Testis (tissue), 3 donors: ENCODE data around the gene SLC9A9. TPM values are rescaled to one million over a fixed set of nuclear protein-coding genes. Genes with fewer than 3 reads are reported as not detected.

Source experiments
- DNase-seq: peaks from one replicate; pipeline ENCODE4 v3.0.0-alpha.2; 2019
- H3K27ac ChIP-seq, 2 donors: fragments of 200-600 bp; sonication (generic); one replicate each; pipeline ENCODE4 v1.5.1; 2019
- H3K27me3 ChIP-seq: fragments of 200-600 bp; sonication (generic); one replicate; pipeline ENCODE4 v1.5.1; 2019
- H3K36me3 ChIP-seq: fragments of 200-600 bp; sonication (generic); one replicate; pipeline ENCODE4 v1.5.1; 2017; ENCODE audit warnings: low read depth; ENCODE audit errors: missing control alignments
- H3K4me1 ChIP-seq: fragments of 200-600 bp; sonication (generic); one replicate; pipeline ENCODE4 v1.5.1; 2019
- H3K4me3 ChIP-seq, 2 donors: fragments of 200-600 bp; sonication (generic); one replicate each; pipeline ENCODE4 v1.5.1; 2017 to 2019
- H3K9me3 ChIP-seq: fragments of 200-600 bp; sonication (generic); one replicate; pipeline ENCODE4 v1.5.1; 2017
- POLR2A ChIP-seq: fragments of 450-650 bp; IDR thresholded peaks from one replicate; pipeline ENCODE4 v1.6.1; 2017; ENCODE audit warnings: antibody characterized with exemption, mild to moderate bottlenecking, moderate library complexity
- WGBS, 2 donors: methylation state at CpG; one replicate each; pipeline ENCODE4 v1.1.5; 2018; 5-methylcytosine and 5-hydroxymethylcytosine counted together
- intact Hi-C: fragments of 100-400 bp; cut with DNase I; formaldehyde crosslinking; loops from one replicate; pipeline ENCODE4 v1.15.1; 2023; ENCODE audit warnings: low total_unique reads
- polyA plus RNA-seq: library from polyadenylated mRNA; stranded (reverse); fragments of 350-450 nt; fragmentation: Illumina TruSeq; extraction: RNeasy Lipid Tissue Mini Kit (QIAGEN cat#74804); gene quantifications from one replicate; pipeline ENCODE4 v1.2.3, GENCODE V29; 2014; ENCODE audit warnings: low read depth, low replicate concordance; ENCODE audit not compliant: insufficient read depth
- total RNA-seq, 2 donors: library from RNA; depleted of rRNA; stranded (reverse); fragments of >200 nt; gene quantifications; one replicate each; pipeline ENCODE4 v1.2.3, GENCODE V29; 2016
- TF ChIP-seq, protein P1 (sequence below), 3 experiments: fragments of 450-650 bp in 2 of 3; fragments of 200-600 bp in 1 of 3; sonication (generic) in 1 of 3; IDR thresholded peaks; one replicate each; pipeline ENCODE4 v1.5.1; 2016 to 2019; ENCODE audit warnings: antibody characterized with exemption in 3 of 3, mild to moderate bottlenecking in 2 of 3, moderate library complexity in 1 of 3

SLC9A9 gene
- total and polyA plus RNA-seq, 3 donors from 2014 or later, result 2.7 to 6.6 (median 4.3) TPM

DNA sequence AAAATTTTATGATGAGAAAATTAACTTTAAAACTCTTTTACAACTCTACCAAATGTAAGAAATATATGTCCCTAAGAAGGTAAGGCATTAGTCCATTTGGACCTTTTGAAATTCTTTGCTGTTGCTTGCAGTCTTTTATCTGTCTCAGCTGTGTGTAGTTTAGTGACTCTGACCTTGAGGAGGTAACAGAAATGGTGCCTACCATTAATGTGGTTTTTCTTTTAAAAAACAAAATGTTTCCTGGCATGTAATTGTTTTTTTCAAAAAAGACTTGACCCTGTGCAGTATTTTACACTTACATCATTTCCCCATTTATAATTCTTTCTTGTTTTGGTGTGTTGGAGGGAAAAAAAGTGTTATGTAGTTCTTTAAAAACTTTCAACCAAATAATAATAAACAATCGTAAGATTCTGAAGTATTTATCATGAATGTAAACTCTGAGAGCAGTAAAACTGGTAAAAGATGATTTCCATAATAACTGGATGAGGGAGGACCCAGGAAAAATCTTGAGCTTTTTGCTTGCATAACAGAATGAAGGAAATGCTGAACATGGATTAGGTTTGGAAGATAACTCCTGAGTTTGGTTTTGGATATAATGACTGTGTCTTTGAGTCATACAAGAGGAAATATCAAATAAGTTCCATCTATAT, 503.6 kb downstream of the SLC9A9 start:
- no peak overlapping the region for H3K4me3 ChIP-seq
- no peak for TF ChIP-seq POLR2A
- TF ChIP-seq, protein P1, sequence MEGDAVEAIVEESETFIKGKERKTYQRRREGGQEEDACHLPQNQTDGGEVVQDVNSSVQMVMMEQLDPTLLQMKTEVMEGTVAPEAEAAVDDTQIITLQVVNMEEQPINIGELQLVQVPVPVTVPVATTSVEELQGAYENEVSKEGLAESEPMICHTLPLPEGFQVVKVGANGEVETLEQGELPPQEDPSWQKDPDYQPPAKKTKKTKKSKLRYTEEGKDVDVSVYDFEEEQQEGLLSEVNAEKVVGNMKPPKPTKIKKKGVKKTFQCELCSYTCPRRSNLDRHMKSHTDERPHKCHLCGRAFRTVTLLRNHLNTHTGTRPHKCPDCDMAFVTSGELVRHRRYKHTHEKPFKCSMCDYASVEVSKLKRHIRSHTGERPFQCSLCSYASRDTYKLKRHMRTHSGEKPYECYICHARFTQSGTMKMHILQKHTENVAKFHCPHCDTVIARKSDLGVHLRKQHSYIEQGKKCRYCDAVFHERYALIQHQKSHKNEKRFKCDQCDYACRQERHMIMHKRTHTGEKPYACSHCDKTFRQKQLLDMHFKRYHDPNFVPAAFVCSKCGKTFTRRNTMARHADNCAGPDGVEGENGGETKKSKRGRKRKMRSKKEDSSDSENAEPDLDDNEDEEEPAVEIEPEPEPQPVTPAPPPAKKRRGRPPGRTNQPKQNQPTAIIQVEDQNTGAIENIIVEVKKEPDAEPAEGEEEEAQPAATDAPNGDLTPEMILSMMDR (IDR thresholded peaks at IDR 0.05), result no peak
- H3K27ac ChIP-seq, result no peak overlapping the region
- no peak for DNase-seq
- WGBS, 2 donors, result 55 to 80% methylated on average over 1 of the region's 1 CpG
- intact Hi-C loops, result no loop called here
- no peaks in the 10 kb centered on the region for H3K36me3 ChIP-seq
- H3K27me3 ChIP-seq, result no peaks in the 10 kb centered on the region
- no peaks in the 10 kb centered on the region for H3K4me1 ChIP-seq
- no peaks in the 10 kb centered on the region for H3K9me3 ChIP-seq

DNA sequence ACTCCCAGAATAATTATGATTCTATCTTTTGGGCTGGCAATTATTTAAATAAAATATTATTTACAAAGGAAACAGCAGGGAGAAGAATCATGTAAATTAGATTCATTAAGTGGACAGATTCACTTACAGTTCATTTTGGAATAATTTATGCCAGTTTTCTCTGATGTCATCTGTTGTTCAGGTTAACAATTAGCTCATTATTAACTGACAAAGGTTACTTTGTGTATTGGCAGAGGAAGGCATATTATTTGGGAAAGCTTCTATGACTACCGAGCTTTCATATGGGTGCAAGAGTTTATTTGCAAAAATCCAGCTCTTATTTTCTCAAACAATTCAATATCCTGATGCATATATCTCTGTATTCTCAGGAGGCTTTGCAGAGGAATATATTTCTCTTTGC, 504.3 kb downstream of the SLC9A9 start:
- no peak for DNase-seq
- WGBS, 2 donors, result 62 to 83% methylated on average over 1 of the region's 1 CpG
- no peaks in the 10 kb centered on the region for H3K4me1 ChIP-seq
- H3K27ac ChIP-seq, result no peak overlapping the region
- H3K27me3 ChIP-seq, result no peaks in the 10 kb centered on the region
- TF ChIP-seq, protein P1 (IDR thresholded peaks at IDR 0.05), result no peak
- TF ChIP-seq POLR2A, result no peak
- H3K36me3 ChIP-seq, result no peaks in the 10 kb centered on the region
- no peaks in the 10 kb centered on the region for H3K9me3 ChIP-seq
- H3K4me3 ChIP-seq, result no peak overlapping the region
- intact Hi-C loops, result no loop called here

DNA sequence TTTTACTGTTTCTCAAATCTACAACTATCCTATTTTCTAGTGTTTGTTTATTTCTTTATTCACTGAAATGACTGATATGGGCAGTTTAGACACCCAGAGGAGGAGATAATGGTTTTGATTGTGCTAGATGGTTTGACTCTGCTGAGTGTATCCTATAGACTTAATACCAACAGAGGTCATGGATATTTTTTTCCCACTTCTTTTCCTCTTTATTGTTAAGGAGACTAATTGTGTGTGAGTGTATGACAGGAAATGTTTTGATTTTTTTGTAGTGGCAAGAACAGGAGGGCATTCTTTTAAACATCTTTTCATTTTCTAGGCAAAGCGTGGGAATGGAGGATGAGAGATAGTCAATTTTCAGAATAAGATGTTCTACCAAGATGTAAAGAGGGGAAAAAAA, 505.2 kb downstream of the SLC9A9 start:
- no peaks in the 10 kb centered on the region for H3K27me3 ChIP-seq
- H3K36me3 ChIP-seq, result no peaks in the 10 kb centered on the region
- TF ChIP-seq, protein P1 (IDR thresholded peaks at IDR 0.05), result no peak
- 76 to 93% methylated on average over 1 of the region's 1 CpG for whole genome bisulfite sequencing, 2 donors
- H3K4me1 ChIP-seq, result no peaks in the 10 kb centered on the region
- no peak overlapping the region for H3K4me3 ChIP-seq
- DNase-seq, result no peak
- intact Hi-C loops, result no loop called here
- no peak overlapping the region for H3K27ac ChIP-seq
- no peaks in the 10 kb centered on the region for H3K9me3 ChIP-seq

DNA sequence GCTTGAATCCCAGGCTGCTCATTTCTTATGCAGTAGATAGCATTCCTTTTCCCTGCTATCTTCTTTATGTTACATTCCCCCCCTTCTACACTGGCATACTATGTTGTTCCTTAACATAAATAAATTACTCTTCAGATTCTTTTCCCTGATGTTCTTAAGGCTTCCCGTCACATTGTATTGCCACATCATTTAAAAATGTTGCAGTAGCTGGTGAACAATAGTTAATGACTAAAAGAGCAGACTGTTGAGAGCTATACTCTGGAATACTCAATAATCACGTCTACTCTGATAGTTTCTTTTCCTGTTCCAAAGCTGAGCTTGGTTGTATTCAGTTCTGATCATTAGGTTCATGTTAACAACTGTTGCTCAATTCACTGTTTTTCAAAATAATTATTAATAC, 508.8 kb downstream of the SLC9A9 start:
- Histone ChIP-seq H3K9me3 (no peaks in the 10 kb centered on the region), H3K4me1 (no peaks in the 10 kb centered on the region), H3K27ac (no peak overlapping the region), H3K4me3 (no peak overlapping the region), H3K27me3 (no peaks in the 10 kb centered on the region), H3K36me3 (no peaks in the 10 kb centered on the region)
- DNase-seq, result no peak
- WGBS, 2 donors, result 74 to 86% methylated on average over 2 of the region's 2 CpGs
- TF ChIP-seq, protein P1 (IDR thresholded peaks at IDR 0.05), result no peak
- no peak for TF ChIP-seq POLR2A
- intact Hi-C loops, result no loop called here

DNA sequence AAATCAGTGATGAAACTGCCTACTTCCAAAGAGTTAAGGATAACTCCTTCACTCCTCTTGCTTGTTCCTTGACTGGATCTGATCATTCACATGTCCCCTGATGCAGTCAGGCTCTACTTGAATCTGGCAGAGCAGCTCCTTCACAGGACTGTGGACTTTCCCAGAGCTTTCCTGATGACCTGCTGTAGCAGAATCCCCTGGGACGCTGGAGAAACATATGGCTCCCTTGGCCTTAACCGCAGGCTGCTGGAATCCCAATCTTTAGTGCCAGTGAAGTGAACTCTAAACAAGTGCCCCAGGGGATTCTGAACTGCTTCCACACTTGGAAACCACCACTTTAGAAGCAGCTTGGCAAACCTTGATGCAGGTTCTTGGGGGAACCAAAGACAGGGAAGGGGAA, 510.9 kb downstream of the SLC9A9 start:
- Histone ChIP-seq H3K27me3 (no peaks in the 10 kb centered on the region), H3K4me3 (no peak overlapping the region), H3K36me3 (no peaks in the 10 kb centered on the region), H3K27ac (no peak overlapping the region), H3K9me3 (no peaks in the 10 kb centered on the region), H3K4me1 (no peaks in the 10 kb centered on the region)
- TF ChIP-seq, protein P1 (IDR thresholded peaks at IDR 0.05), result no peak
- TF ChIP-seq POLR2A, result no peak
- WGBS, 2 donors, result 52 to 80% methylated on average over 1 to 2 of the region's 2 CpGs
- intact Hi-C loops, result no loop called here
- DNase-seq, result no peak
